Type B pancreatic cell (in vitro differentiated cells): ENCODE measurements around the gene CARD9. TPM values are rescaled to one million over a fixed set of nuclear protein-coding genes. Genes with fewer than 3 reads are reported as not detected.

ENCODE experiments used
- DNase-seq: peaks from one replicate; pipeline ENCODE4 v3.0.0; 2021; ENCODE audit warnings: mixed read lengths; ENCODE audit not compliant: unreplicated experiment; ENCODE audit errors: extremely low spot score
- H3K27ac Mint-ChIP-seq: 2 replicates; pipeline ENCODE4 v1.8.0; 2021; ENCODE audit warnings: mild to moderate bottlenecking, mixed read lengths
- H3K27me3 Mint-ChIP-seq: 2 replicates; pipeline ENCODE4 v1.8.0; 2021; ENCODE audit warnings: mixed read lengths
- H3K36me3 Mint-ChIP-seq: 2 replicates; pipeline ENCODE4 v1.8.0; 2021; ENCODE audit warnings: mixed read lengths
- H3K4me1 Mint-ChIP-seq: one replicate; pipeline ENCODE4 v1.8.0; 2021; ENCODE audit warnings: mixed read lengths; ENCODE audit not compliant: unreplicated experiment
- H3K4me3 Mint-ChIP-seq: 2 replicates; pipeline ENCODE4 v1.8.0; 2021; ENCODE audit warnings: mild to moderate bottlenecking, mixed read lengths
- H3K9me3 Mint-ChIP-seq: 2 replicates; pipeline ENCODE4 v1.8.0; 2021; ENCODE audit warnings: mixed read lengths
- CTCF ChIP-seq: fragments of 200-600 bp; sonication (generic); conservative IDR thresholded peaks from 2 replicates; pipeline ENCODE4 v1.5.0; 2021; ENCODE audit warnings: antibody characterized with exemption, mild to moderate bottlenecking
- long read RNA-seq: library from polyadenylated mRNA; unstranded; transcript quantifications from one replicate; pipeline ENCODE4 v2.0.0, GENCODE V29; 2020
- total RNA-seq: library from RNA; stranded (reverse); gene quantifications from 2 replicates; pipeline ENCODE4 v1.2.1, GENCODE V29; 2021; ENCODE audit warnings: low replicate concordance

Gene CARD9
- total RNA-seq, result 2.0 and 2.6 TPM in 2 replicates
- long read RNA-seq, partial matches to known transcripts, result 0 of 1 reads
- long read RNA-seq, other reads (novel, unspliced or antisense), result 1 of 1 reads

- Mint-ChIP-seq H3K27me3 (no peaks in the 10 kb centered on the region), H3K4me1 (peaks cover 4% of the 10 kb centered on the region), H3K36me3 (no peaks in the 10 kb centered on the region), H3K27ac (peak within 1 kb of the TSS; percentile 63), H3K9me3 (no peaks in the 10 kb centered on the region), H3K4me3 (peak within 1 kb of the TSS; percentile 60)
- no peak for TF ChIP-seq CTCF
- no peak for DNase-seq
These were observed at the start of gene CARD9 for GRCh38 chr9:136373300-136374182. Gene CARD9 (minus strand): TSS chr9:136373669. CDS start chr9:136372078, 1,591 bp downstream.

- DNase-seq, result no peak
- Mint-ChIP-seq H3K27me3 (no peaks in the 10 kb centered on the region), H3K27ac (no peak overlapping the region)
These were observed 49.4 kb upstream of the CARD9 start for GRCh38 chr9:136422876-136423275.

GRCh38 chr9:136421791-136422190 is 48.3 kb upstream of the CARD9 start:
- Mint-ChIP-seq H3K4me1 (no peaks in the 10 kb centered on the region), H3K27ac (no peak overlapping the region), H3K27me3 (no peaks in the 10 kb centered on the region), H3K36me3 (peaks cover 4% of the 10 kb centered on the region), H3K4me3 (no peak overlapping the region), H3K9me3 (no peaks in the 10 kb centered on the region)
- no peak for DNase-seq
- TF ChIP-seq CTCF, result no peak

More at GRCh38 chr9:136422876-136423275, 49.4 kb upstream of the CARD9 start:
- no peak for TF ChIP-seq CTCF
- no peak overlapping the region for H3K4me3 Mint-ChIP-seq
- peaks cover 5% of the 10 kb centered on the region for H3K36me3 Mint-ChIP-seq
- no peaks in the 10 kb centered on the region for H3K9me3 Mint-ChIP-seq
- H3K4me1 Mint-ChIP-seq, result no peaks in the 10 kb centered on the region

GRCh38 chr9:136419092-136419420 is 45.6 kb upstream of the CARD9 start:
- H3K36me3 Mint-ChIP-seq, result peaks cover 7% of the 10 kb centered on the region
- H3K27ac Mint-ChIP-seq, result no peak overlapping the region
- DNase-seq, result no peak
- no peak overlapping the region for H3K4me3 Mint-ChIP-seq
- no peaks in the 10 kb centered on the region for H3K9me3 Mint-ChIP-seq
- TF ChIP-seq CTCF, result no peak
- no peaks in the 10 kb centered on the region for H3K27me3 Mint-ChIP-seq
- H3K4me1 Mint-ChIP-seq, result no peaks in the 10 kb centered on the region

- peaks cover 7% of the 10 kb centered on the region for H3K36me3 Mint-ChIP-seq
- H3K9me3 Mint-ChIP-seq, result no peaks in the 10 kb centered on the region
- H3K4me3 Mint-ChIP-seq, result no peak overlapping the region
- H3K4me1 Mint-ChIP-seq, result no peaks in the 10 kb centered on the region
- H3K27ac Mint-ChIP-seq, result no peak overlapping the region
- DNase-seq, result no peak
- TF ChIP-seq CTCF, result no peak
- H3K27me3 Mint-ChIP-seq, result no peaks in the 10 kb centered on the region
These were observed 45.0 kb upstream of the CARD9 start for GRCh38 chr9:136418182-136419091.
